ENCODE data around the gene MAP2K4.
"Not testable (repeated sequence)": the region's sequence is repeated elsewhere in the genome, so short reads cannot be mapped to it uniquely, and the experiment has no call there.

DNA sequence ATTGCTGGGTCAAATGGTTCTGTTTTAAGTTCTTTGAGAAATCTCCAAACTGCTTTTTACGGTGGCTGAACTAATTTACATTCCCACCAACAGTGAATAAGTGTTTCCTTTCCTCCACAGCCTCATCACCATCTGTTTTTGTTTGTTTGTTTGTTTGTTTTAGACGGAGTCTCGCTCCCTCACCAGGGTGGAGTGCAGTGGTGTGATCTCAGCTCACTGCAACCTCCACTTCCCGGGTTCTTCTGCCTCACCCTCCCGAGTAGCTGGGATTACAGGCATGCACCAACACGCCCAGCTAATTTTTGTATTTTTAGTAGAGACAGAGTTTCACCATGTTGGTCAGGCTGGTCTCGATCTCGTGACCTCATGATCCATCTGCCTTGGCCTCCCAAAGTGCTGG is 141.5 kb downstream of the MAP2K4 start:
- TF ChIP-seq, protein P1, sequence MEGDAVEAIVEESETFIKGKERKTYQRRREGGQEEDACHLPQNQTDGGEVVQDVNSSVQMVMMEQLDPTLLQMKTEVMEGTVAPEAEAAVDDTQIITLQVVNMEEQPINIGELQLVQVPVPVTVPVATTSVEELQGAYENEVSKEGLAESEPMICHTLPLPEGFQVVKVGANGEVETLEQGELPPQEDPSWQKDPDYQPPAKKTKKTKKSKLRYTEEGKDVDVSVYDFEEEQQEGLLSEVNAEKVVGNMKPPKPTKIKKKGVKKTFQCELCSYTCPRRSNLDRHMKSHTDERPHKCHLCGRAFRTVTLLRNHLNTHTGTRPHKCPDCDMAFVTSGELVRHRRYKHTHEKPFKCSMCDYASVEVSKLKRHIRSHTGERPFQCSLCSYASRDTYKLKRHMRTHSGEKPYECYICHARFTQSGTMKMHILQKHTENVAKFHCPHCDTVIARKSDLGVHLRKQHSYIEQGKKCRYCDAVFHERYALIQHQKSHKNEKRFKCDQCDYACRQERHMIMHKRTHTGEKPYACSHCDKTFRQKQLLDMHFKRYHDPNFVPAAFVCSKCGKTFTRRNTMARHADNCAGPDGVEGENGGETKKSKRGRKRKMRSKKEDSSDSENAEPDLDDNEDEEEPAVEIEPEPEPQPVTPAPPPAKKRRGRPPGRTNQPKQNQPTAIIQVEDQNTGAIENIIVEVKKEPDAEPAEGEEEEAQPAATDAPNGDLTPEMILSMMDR (IDR thresholded peaks at IDR 0.05), result not testable (repeated sequence)
- not testable (repeated sequence) for TF ChIP-seq POLR2AphosphoS5 (IDR thresholded peaks at IDR 0.05; ENCODE audit: insufficient read depth in 1 of 2, low read depth in 1 of 2); POLR2A (IDR thresholded peaks at IDR 0.05)
